GM19463 (cell line): ENCODE data around the gene MED10.

Source experiments
- ATAC-seq: cut with Tn5 transposase; IDR thresholded peaks from one replicate; pipeline ENCODE4 v1.9.1; 2021; ENCODE audit warnings: mild to moderate bottlenecking, moderate library complexity; ENCODE audit not compliant: unreplicated experiment

Gene MED10

GRCh38 chr5:6353602-6354302 lies 24.6 kb downstream of the MED10 start:
- ATAC-seq, result no peak

- no peak for ATAC-seq
Observed at GRCh38 chr5:6350277-6351090, 27.9 kb downstream of the MED10 start.

- no peak for ATAC-seq
Observed at GRCh38 chr5:6349387-6349786, 29.0 kb downstream of the MED10 start.

- ATAC-seq, result no peak
Observed at GRCh38 chr5:6348476-6349000, 29.8 kb downstream of the MED10 start.

- ATAC-seq, result no peak
Observed at GRCh38 chr5:6347673-6348072, 30.7 kb downstream of the MED10 start.

GRCh38 chr5:6347165-6347564 lies 31.2 kb downstream of the MED10 start:
- ATAC-seq, result no peak

GRCh38 chr5:6344593-6344989 lies 33.8 kb downstream of the MED10 start:
- ATAC-seq, result no peak

- ATAC-seq, result no peak
Observed at GRCh38 chr5:6343951-6344592, 34.3 kb downstream of the MED10 start.

- no peak for ATAC-seq
Observed at GRCh38 chr5:6342689-6343315, 35.5 kb downstream of the MED10 start.

GRCh38 chr5:6340100-6340499 lies 38.2 kb downstream of the MED10 start:
- no peak for ATAC-seq

GRCh38 chr5:6338871-6339270 lies 39.5 kb downstream of the MED10 start:
- ATAC-seq, result no peak

- ATAC-seq, result no peak
Observed at GRCh38 chr5:6338135-6338534, 40.2 kb downstream of the MED10 start.

- no peak for ATAC-seq
Observed at GRCh38 chr5:6333182-6333905, 45.0 kb downstream of the MED10 start.

GRCh38 chr5:6328173-6328572 lies 50.2 kb downstream of the MED10 start:
- no peak for ATAC-seq

- no peak for ATAC-seq
Observed at GRCh38 chr5:6326776-6327175, 51.6 kb downstream of the MED10 start.

GRCh38 chr5:6322163-6322713 lies 56.1 kb downstream of the MED10 start:
- no peak for ATAC-seq
